ENCODE results near the gene B3GNT3.
"Not testable (repeated sequence)": the region's sequence is repeated elsewhere in the genome, so short reads cannot be mapped to it uniquely, and the experiment has no call there.

B3GNT3 gene

GRCh38 chr19:17767559-17767958 lies 27.4 kb upstream of the B3GNT3 start:
- no peak for DNase-seq (ENCODE audit: low spot score)

- DNase-seq (ENCODE audit: low spot score): no peak
Observed at GRCh38 chr19:17770613-17771012, 24.3 kb upstream of the B3GNT3 start.

- no peak for DNase-seq (ENCODE audit: low spot score)
Observed at GRCh38 chr19:17772172-17772571, 22.8 kb upstream of the B3GNT3 start.

GRCh38 chr19:17775245-17775927 lies 19.6 kb upstream of the B3GNT3 start:
- DNase-seq (ENCODE audit: low spot score): no peak

GRCh38 chr19:17775991-17776803 lies 18.7 kb upstream of the B3GNT3 start:
- DNase-seq (ENCODE audit: low spot score): no peak

GRCh38 chr19:17777840-17778239 lies 17.1 kb upstream of the B3GNT3 start:
- not testable (repeated sequence) for DNase-seq (ENCODE audit: low spot score)

- DNase-seq (ENCODE audit: low spot score): peak; percentile 79
Observed at GRCh38 chr19:17778251-17778967, 16.5 kb upstream of the B3GNT3 start.

- DNase-seq (ENCODE audit: low spot score): no peak
Observed at GRCh38 chr19:17778968-17779929, 15.7 kb upstream of the B3GNT3 start.

- no peak for DNase-seq (ENCODE audit: low spot score)
Observed at GRCh38 chr19:17780781-17781180, 14.2 kb upstream of the B3GNT3 start.

GRCh38 chr19:17783721-17784120 lies 11.2 kb upstream of the B3GNT3 start:
- DNase-seq (ENCODE audit: low spot score): not testable (repeated sequence)

- peak; percentile 65 for DNase-seq (ENCODE audit: low spot score)
Observed at GRCh38 chr19:17784201-17785008, 10.5 kb upstream of the B3GNT3 start.

- no peak for DNase-seq (ENCODE audit: low spot score)
Observed at GRCh38 chr19:17787274-17787913, 7.5 kb upstream of the B3GNT3 start.

GRCh38 chr19:17788632-17789031 lies 6.3 kb upstream of the B3GNT3 start:
- no peak for DNase-seq (ENCODE audit: low spot score)

GRCh38 chr19:17790059-17790780 lies 4.7 kb upstream of the B3GNT3 start:
- DNase-seq (ENCODE audit: low spot score): peak; percentile 72

- no peak for DNase-seq (ENCODE audit: low spot score)
Observed at GRCh38 chr19:17794412-17794730, 567 bp upstream of the B3GNT3 start.

- no peak for DNase-seq (ENCODE audit: low spot score)
Observed at GRCh38 chr19:17795495-17795856, 538 bp downstream of the B3GNT3 start.

GRCh38 chr19:17796013-17796837 lies 1.3 kb downstream of the B3GNT3 start:
- peak; percentile 91 for DNase-seq (ENCODE audit: low spot score)

- no peak for DNase-seq (ENCODE audit: low spot score)
Observed at GRCh38 chr19:17796838-17797423, 2.0 kb downstream of the B3GNT3 start.

Data from SW480 (cell line).